NCI-H1105 treated with DMSO at 0.1 percent for 48 hours (cell line): ENCODE data around the gene KCND2.
"Not testable (repeated sequence)": the region's sequence is repeated elsewhere in the genome, so short reads cannot be mapped to it uniquely, and the experiment has no call there.

Experiments
- DNase-seq: peaks from one replicate; lab custom pipeline; 2025; lab: John Stamatoyannopoulos, UW

Gene KCND2

GRCh38 chr7:120743128-120743527, 470.2 kb downstream of the KCND2 start:
- peak; percentile 15 for DNase-seq

- no peak for DNase-seq
Measured at GRCh38 chr7:120760050-120760449, 487.1 kb downstream of the KCND2 start.

GRCh38 chr7:120760851-120761250, 487.9 kb downstream of the KCND2 start:
- DNase-seq, result no peak

- no peak for DNase-seq
Measured at GRCh38 chr7:120770206-120770605, 497.2 kb downstream of the KCND2 start.

- DNase-seq, result no peak
Measured at GRCh38 chr7:120774481-120774880, 501.5 kb downstream of the KCND2 start.

GRCh38 chr7:120775755-120776154, 502.8 kb downstream of the KCND2 start:
- no peak for DNase-seq

GRCh38 chr7:120779078-120779477, 506.1 kb downstream of the KCND2 start:
- not testable (repeated sequence) for DNase-seq

- not testable (repeated sequence) for DNase-seq
Measured at GRCh38 chr7:120780451-120780850, 507.5 kb downstream of the KCND2 start.

GRCh38 chr7:120780938-120781337, 508.0 kb downstream of the KCND2 start:
- DNase-seq, result no peak

GRCh38 chr7:120781924-120782323, 508.9 kb downstream of the KCND2 start:
- DNase-seq, result not testable (repeated sequence)

GRCh38 chr7:120783273-120783672, 510.3 kb downstream of the KCND2 start:
- DNase-seq, result no peak

- DNase-seq, result no peak
Measured at GRCh38 chr7:120783721-120784120, 510.7 kb downstream of the KCND2 start.

GRCh38 chr7:120785095-120785494, 512.1 kb downstream of the KCND2 start:
- DNase-seq, result no peak

GRCh38 chr7:120792091-120792860, 519.3 kb downstream of the KCND2 start:
- DNase-seq, result peak; percentile 45

GRCh38 chr7:120792861-120793130, 519.8 kb downstream of the KCND2 start:
- DNase-seq, result no peak

GRCh38 chr7:120793213-120793936, 520.4 kb downstream of the KCND2 start:
- DNase-seq, result no peak

- DNase-seq, result peak; percentile 9
Measured at GRCh38 chr7:120794106-120794729, 521.2 kb downstream of the KCND2 start.

- DNase-seq, result no peak
Measured at GRCh38 chr7:120797026-120797645, 524.2 kb downstream of the KCND2 start.

GRCh38 chr7:120799147-120799546, 526.2 kb downstream of the KCND2 start:
- DNase-seq, result no peak
